Stimulated activated CD4-positive, alpha-beta T cell treated with anti-CD3 and anti-CD28 coated beads, TNF-alpha, amount 100 ng/mL, for 4 hours (primary cell): ENCODE measurements around the gene ZMIZ1.
"Not testable (repeated sequence)": the region's sequence is repeated elsewhere in the genome, so short reads cannot be mapped to it uniquely, and the experiment has no call there.

Experiments used
- DNase-seq, 3 experiments: peaks; one replicate each; pipeline ENCODE4 v3.0.0-alpha.2; 2020; ENCODE audit warnings: low read depth in 3 of 3

The ZMIZ1 gene

GRCh38 chr10:79266084-79266483, 197.3 kb downstream of the ZMIZ1 start:
- no peak for DNase-seq

- DNase-seq, result no peak
Observed at GRCh38 chr10:79266543-79267312, 198.0 kb downstream of the ZMIZ1 start.

- no peak for DNase-seq
Observed at GRCh38 chr10:79267499-79267898, 198.7 kb downstream of the ZMIZ1 start.

GRCh38 chr10:79268161-79268601, 199.4 kb downstream of the ZMIZ1 start:
- DNase-seq, result no peak

- no peak for DNase-seq
Observed at GRCh38 chr10:79268742-79269141, 200.0 kb downstream of the ZMIZ1 start.

GRCh38 chr10:79269443-79269842, 200.7 kb downstream of the ZMIZ1 start:
- DNase-seq, result no peak

GRCh38 chr10:79269969-79270368, 201.2 kb downstream of the ZMIZ1 start:
- DNase-seq, result no peak

GRCh38 chr10:79270466-79271246, 201.9 kb downstream of the ZMIZ1 start:
- no peak for DNase-seq

GRCh38 chr10:79272353-79272752, 203.6 kb downstream of the ZMIZ1 start:
- no peak for DNase-seq

GRCh38 chr10:79273604-79274003, 204.8 kb downstream of the ZMIZ1 start:
- no peak for DNase-seq

GRCh38 chr10:79274279-79275104, 205.7 kb downstream of the ZMIZ1 start:
- DNase-seq, result no peak

GRCh38 chr10:79275105-79275430, 206.3 kb downstream of the ZMIZ1 start:
- no peak for DNase-seq

GRCh38 chr10:79275431-79275851, 206.7 kb downstream of the ZMIZ1 start:
- no peak for DNase-seq

- DNase-seq, result no peak
Observed at GRCh38 chr10:79277579-79278269, 209.0 kb downstream of the ZMIZ1 start.

- not testable (repeated sequence) for DNase-seq
Observed at GRCh38 chr10:79279047-79279446, 210.3 kb downstream of the ZMIZ1 start.

GRCh38 chr10:79280956-79281355, 212.2 kb downstream of the ZMIZ1 start:
- DNase-seq, result no peak

- DNase-seq, result no peak
Observed at GRCh38 chr10:79282388-79282787, 213.6 kb downstream of the ZMIZ1 start.

- no peak for DNase-seq
Observed at GRCh38 chr10:79283616-79284015, 214.8 kb downstream of the ZMIZ1 start.

GRCh38 chr10:79284158-79284871, 215.5 kb downstream of the ZMIZ1 start:
- DNase-seq, result no peak

- DNase-seq, result no peak
Observed at GRCh38 chr10:79285315-79286197, 216.8 kb downstream of the ZMIZ1 start.
